CD4-positive, alpha-beta T cell treated with Interleukin-17A for 4 hours (primary cell): ENCODE data around the gene CDKAL1.
"Not testable (repeated sequence)": the region's sequence is repeated elsewhere in the genome, so short reads cannot be mapped to it uniquely, and the experiment has no call there.

Experiments
- DNase-seq: peaks from one replicate; pipeline ENCODE4 v3.0.0-alpha.2; 2020; ENCODE audit warnings: mixed read lengths

The CDKAL1 gene

DNA sequence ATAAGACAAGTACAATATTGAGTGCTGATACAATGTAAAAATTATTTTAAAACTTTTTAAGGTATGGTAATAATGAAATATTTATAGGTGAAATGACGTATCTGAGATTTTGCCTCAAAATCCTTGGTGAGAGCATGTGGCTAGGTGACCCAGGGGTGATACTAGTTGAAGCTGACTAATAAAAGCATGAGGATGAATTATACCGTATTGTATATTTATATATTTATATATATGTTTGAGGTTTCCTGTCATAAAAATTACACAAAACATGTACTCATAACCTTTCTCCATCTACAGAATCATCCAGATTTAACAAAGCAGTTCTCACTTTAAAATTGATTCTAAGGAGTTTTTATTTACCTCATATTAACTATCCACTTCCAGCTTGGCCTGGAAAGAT lies 358.1 kb downstream of the CDKAL1 start:
- no peak for DNase-seq

DNA sequence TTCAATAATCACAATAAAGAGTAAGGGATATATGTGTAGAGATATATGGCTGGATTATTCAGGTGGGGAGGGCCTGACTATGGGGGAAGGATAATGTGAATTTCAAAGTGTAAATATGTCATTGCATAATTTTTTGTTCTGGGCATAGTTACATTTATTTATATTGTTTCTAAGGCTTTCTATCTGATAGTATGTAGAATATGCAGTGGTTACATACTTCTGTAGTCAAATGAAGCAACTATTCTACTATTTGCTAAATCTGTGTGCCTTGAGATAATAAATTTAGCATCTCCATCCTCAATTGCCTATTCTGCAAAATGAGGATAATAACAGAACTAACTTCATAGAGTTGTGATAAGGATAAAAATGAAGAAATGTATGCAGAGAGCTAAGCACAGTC lies 359.2 kb downstream of the CDKAL1 start:
- no peak for DNase-seq

GRCh38 chr6:20900389-20901160 lies 366.3 kb downstream of the CDKAL1 start:
- no peak for DNase-seq

- DNase-seq: no peak
Measured at GRCh38 chr6:20905377-20905776, 371.1 kb downstream of the CDKAL1 start.

- DNase-seq: no peak
Measured at GRCh38 chr6:20906945-20907344, 372.7 kb downstream of the CDKAL1 start.

- DNase-seq: no peak
Measured at GRCh38 chr6:20907486-20908071, 373.3 kb downstream of the CDKAL1 start.

GRCh38 chr6:20909621-20910020 lies 375.4 kb downstream of the CDKAL1 start:
- no peak for DNase-seq

GRCh38 chr6:20911712-20912111 lies 377.5 kb downstream of the CDKAL1 start:
- DNase-seq: no peak

DNA sequence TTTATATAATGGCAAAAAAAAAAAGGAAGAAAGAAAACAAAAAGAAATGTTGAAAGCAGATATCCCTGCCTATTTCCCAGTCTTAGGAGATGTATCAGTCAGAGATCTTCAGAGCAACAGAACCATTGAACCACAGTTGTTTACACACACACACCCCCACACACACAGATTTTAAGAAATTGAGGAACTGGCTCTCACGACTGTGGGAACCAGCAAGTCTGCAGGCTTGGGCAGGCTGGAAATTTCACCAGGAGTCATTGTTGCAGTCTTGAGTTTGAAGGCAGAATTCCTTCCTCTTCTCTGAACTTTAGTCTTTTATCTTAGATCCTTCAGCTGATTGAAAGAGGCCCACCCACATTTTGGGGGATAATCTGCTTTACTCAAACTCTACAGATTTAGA lies 380.9 kb downstream of the CDKAL1 start:
- no peak for DNase-seq

- DNase-seq: no peak
Measured at GRCh38 chr6:20915626-20916025, 381.4 kb downstream of the CDKAL1 start.

- DNase-seq: no peak
Measured at GRCh38 chr6:20916086-20916485, 381.8 kb downstream of the CDKAL1 start.

DNA sequence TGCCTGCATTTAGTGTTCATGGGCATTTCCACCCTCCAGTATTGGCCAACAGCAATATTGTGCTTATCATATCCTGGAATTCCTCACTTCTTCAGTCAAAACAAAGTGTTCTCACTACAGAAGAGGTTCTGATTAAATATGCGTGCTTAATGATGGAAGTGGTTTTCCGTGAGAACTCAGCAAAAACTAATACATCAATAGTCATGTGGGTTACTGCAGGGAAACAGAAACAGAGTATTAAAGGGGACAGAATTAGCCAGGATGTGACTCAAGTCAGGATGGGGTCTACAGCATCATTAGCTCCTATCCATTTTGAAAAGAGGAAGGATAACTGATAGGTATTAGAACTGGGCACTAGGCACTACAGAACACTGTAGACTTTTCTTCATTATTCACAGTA lies 384.6 kb downstream of the CDKAL1 start:
- DNase-seq: no peak

- DNase-seq: no peak
Measured at GRCh38 chr6:20919677-20920385, 385.6 kb downstream of the CDKAL1 start.

GRCh38 chr6:20921578-20921977 lies 387.3 kb downstream of the CDKAL1 start:
- DNase-seq: no peak

- DNase-seq: no peak
Measured at GRCh38 chr6:20922743-20923142, 388.5 kb downstream of the CDKAL1 start.

DNA sequence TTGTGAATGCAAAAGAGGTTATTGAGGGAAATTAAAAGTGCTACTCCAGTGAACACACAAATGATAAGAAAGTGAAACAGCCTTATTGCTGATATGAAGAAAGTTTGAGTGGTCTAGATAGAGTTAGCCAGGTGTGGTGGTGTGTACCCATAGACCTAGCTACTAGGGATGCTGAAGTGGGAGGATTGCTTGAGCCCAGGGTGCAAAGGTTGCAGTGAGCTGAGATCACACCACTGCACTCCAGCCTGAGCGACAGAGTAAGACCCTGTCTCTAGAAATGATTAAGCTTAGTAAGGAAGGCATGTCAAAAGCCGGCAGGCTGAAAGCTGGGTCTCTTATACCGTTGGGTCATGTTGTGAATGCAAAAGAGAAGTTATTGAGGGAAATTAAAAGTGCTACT lies 389.8 kb downstream of the CDKAL1 start:
- DNase-seq: not testable (repeated sequence)

GRCh38 chr6:20924911-20925543 lies 390.8 kb downstream of the CDKAL1 start:
- no peak for DNase-seq

DNA sequence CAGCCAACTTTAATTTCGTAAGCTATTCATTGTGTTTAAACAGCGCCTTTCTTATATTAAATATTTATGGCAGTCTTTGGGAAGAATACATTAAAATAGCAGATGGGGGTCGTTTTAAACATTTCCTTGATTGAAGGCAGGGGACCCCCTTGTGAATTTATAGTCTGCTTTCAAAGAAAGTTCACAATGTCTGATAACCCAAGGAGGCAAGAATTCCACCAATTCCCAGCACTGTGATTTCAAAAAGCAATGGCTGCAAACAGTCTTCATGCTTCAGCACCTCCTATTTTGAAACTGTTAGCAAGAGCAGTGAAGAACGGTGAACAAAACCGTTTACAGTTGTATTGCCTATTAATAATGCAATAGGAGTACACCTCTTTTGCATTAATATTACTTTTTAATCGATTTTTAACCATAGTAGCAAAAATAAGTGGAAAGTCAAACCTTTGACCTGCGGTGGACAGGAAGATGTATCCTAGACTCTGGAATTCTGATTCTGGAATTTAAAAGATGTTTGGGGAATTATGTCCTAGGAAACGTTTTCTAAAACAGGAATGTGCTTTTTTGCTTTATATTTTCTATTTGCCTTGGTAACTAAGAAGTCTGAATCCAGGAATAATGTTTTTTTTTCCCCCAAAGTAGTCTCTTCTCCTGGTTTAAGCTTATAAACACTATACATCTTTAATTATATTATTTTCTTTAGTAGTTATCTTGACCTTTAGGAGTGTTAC lies 393.0 kb downstream of the CDKAL1 start:
- DNase-seq: no peak

DNA sequence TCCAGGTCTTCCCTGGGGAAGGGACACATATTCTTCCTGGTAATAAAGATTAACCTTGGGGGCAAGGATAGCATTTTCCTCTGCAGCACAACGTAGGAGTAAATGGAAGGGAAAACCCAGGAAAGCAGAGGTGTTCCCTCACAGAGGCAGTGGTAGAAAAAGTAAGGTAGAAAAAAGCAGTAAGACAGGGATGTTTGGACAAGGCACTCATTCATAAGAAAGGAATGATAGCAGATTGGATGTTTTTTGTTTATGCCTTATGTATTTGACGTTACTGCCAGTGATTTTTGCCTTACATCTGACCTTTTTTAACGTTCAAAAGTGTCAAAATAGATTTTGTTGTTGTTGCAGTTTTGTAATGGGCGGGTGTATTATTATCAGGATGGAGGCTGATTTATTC lies 395.0 kb downstream of the CDKAL1 start:
- no peak for DNase-seq

DNA sequence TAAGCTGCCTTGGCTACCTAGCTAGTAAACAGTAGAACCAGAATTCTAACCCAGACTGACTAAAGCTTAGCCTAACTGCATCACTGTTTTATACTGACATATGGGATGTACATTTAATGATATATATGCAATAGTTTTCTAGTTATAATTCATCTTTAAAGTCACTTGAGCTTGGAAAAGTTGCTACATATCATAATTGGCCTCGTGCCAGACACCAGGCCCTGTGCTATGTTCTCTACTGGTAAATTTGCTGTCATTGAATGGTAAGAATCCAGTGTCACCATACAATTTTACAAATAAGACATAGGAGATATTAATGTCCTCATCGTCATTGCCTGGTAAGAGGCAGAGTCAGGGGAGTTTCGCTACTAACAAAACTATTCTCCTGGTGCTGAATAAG lies 396.8 kb downstream of the CDKAL1 start:
- DNase-seq: no peak

GRCh38 chr6:20931772-20932171 lies 397.5 kb downstream of the CDKAL1 start:
- no peak for DNase-seq

DNA sequence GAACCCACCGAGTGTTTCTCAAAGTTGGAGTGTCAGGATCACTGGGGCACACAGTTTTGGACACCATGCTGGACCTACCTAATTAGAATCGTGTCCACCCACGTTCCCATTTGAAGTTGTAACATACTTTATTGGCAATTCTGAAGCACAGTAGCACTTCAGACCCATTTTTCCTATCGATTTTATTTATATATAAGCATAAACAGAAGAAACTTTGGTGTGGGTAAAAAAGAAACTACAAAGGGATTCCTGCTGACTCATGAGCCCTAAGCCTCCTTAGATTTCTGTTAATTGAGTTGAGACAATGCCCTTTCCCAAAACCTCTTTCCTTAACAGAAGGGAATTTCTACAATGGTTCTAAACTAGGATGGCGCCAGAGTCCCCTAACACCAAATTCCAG lies 398.0 kb downstream of the CDKAL1 start:
- no peak for DNase-seq
